CD8-positive, alpha-beta memory T cell (primary cell): ENCODE results near the gene CTNNA3. TPM values are rescaled to one million over a fixed set of nuclear protein-coding genes. Genes with fewer than 3 reads are reported as not detected.

ENCODE experiments used
- CTCF ChIA-PET: fragments of 350-600 bp; sonication (Branson Sonifier 250); formaldehyde crosslinking; loops from one replicate; lab custom pipeline; 2021; ENCODE audit warnings: antibody characterized with exemption; lab: Charles Lee
- POLR2A ChIA-PET: fragments of 350-600 bp; sonication (Branson Sonifier 250); formaldehyde crosslinking; loops from one replicate; lab custom pipeline; 2021; ENCODE audit warnings: antibody characterized with exemption; lab: Charles Lee
- DNase-seq, 5 donors: peaks; one replicate each; pipeline versions ENCODE4 v3.0.0 to v3.0.0-alpha.2; 2020 to 2022; ENCODE audit warnings: mixed read lengths in 1 of 5
- H3K27ac ChIP-seq: one replicate; pipeline ENCODE4 v1.7.0; 2013; ENCODE audit warnings: low read depth, mild to moderate bottlenecking, low read length, moderate library complexity
- H3K27me3 ChIP-seq: 2 replicates; pipeline ENCODE4 v1.7.0; 2013; ENCODE audit warnings: low read length, mild to moderate bottlenecking; ENCODE audit not compliant: insufficient read depth, poor library complexity, severe bottlenecking
- H3K36me3 ChIP-seq: 2 replicates; pipeline ENCODE4 v1.7.0; 2013; ENCODE audit warnings: mild to moderate bottlenecking, low read length, moderate library complexity; ENCODE audit not compliant: insufficient read depth
- H3K4me1 ChIP-seq: 2 replicates; pipeline ENCODE4 v1.7.0; 2013; ENCODE audit warnings: mild to moderate bottlenecking, low read length, moderate library complexity; ENCODE audit not compliant: insufficient read depth
- H3K4me3 ChIP-seq: 2 replicates; pipeline ENCODE4 v1.7.0; 2013; ENCODE audit warnings: mild to moderate bottlenecking, low read length
- H3K9me3 ChIP-seq: 2 replicates; pipeline ENCODE4 v1.7.0; 2013; ENCODE audit warnings: mild to moderate bottlenecking, low read length
- H3K27ac Mint-ChIP-seq, 8 donors: one replicate each; pipeline ENCODE4 v1.8.0; 2020 to 2021; ENCODE audit warnings: mixed read lengths in 8 of 8, mild to moderate bottlenecking in 6 of 8, inconsistent platforms in 3 of 8, moderate library complexity in 3 of 8
- H3K27me3 Mint-ChIP-seq, 2 donors: one replicate each; pipeline ENCODE4 v1.8.0; 2020 to 2021; ENCODE audit warnings: mixed read lengths in 2 of 2, mild to moderate bottlenecking in 1 of 2, moderate library complexity in 1 of 2
- H3K36me3 Mint-ChIP-seq, 3 donors: one replicate each; pipeline ENCODE4 v1.8.0; 2020 to 2021; ENCODE audit warnings: mixed read lengths in 3 of 3, inconsistent platforms in 1 of 3, mild to moderate bottlenecking in 1 of 3
- H3K4me1 Mint-ChIP-seq, 3 donors: one replicate each; pipeline ENCODE4 v1.8.0; 2020 to 2021; ENCODE audit warnings: mixed read lengths in 3 of 3, inconsistent platforms in 1 of 3, mild to moderate bottlenecking in 1 of 3
- H3K4me3 Mint-ChIP-seq, 7 donors: one replicate each; pipeline ENCODE4 v1.8.0; 2020 to 2021; ENCODE audit warnings: mixed read lengths in 7 of 7, mild to moderate bottlenecking in 6 of 7, moderate library complexity in 4 of 7, inconsistent platforms in 2 of 7
- H3K9me3 Mint-ChIP-seq, 5 donors: one replicate each; pipeline ENCODE4 v1.8.0; 2020 to 2022; ENCODE audit warnings: mixed read lengths in 5 of 5, mild to moderate bottlenecking in 3 of 5, moderate library complexity in 2 of 5, inconsistent platforms in 1 of 5
- polyA plus RNA-seq: library from polyadenylated mRNA; unstranded; fragments of 300-500 nt; fragmentation: Illumina TruSeq; gene quantifications from one replicate; pipeline ENCODE4 v1.2.3, GENCODE V29; 2021
- total RNA-seq, 2 experiments: library from RNA; stranded (reverse); gene quantifications; one replicate each; pipeline ENCODE4 v1.2.3, GENCODE V29; 2021

Gene CTNNA3
- total and polyA plus RNA-seq, 3 experiments from 2014 or later = 0.92 TPM; not detected in 2

DNA sequence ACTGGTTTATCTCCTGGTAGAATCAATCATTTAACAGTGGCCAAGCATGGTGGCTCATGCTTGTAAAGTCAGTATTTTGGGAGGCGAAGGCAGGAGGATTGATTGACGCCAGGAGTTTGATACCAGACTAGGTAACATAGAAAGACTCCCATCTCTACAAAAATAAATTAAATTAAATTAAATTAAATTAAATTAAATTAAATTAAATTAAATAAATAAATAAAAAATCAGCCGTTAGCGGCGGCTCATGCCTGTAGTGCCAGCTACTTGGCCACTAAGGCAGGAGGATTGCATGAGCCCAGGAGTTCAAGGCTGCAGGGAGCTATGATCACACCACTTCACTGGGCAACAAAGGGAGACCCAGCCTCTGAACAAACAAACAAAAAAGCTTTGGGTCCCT is 427.8 kb downstream of the CTNNA3 start:
- H3K36me3 ChIP-seq = no peaks in the 10 kb centered on the region
- Mint-ChIP-seq H3K27ac (no peak overlapping the region), H3K9me3 (peaks cover 0 to 2% (median 0%) of the 10 kb centered on the region in 5 donors), H3K4me3 (no peak overlapping the region), H3K27me3 (no peaks in the 10 kb centered on the region), H3K4me1 (no peaks in the 10 kb centered on the region), H3K36me3 (no peaks in the 10 kb centered on the region)
- POLR2A ChIA-PET = no interaction called here
- no peaks in the 10 kb centered on the region for H3K27me3 ChIP-seq
- no peak for DNase-seq
- no peak overlapping the region for H3K27ac ChIP-seq
- CTCF ChIA-PET = no interaction called here
- no peak overlapping the region for H3K4me3 ChIP-seq
- no peaks in the 10 kb centered on the region for H3K9me3 ChIP-seq
- H3K4me1 ChIP-seq = no peaks in the 10 kb centered on the region

DNA sequence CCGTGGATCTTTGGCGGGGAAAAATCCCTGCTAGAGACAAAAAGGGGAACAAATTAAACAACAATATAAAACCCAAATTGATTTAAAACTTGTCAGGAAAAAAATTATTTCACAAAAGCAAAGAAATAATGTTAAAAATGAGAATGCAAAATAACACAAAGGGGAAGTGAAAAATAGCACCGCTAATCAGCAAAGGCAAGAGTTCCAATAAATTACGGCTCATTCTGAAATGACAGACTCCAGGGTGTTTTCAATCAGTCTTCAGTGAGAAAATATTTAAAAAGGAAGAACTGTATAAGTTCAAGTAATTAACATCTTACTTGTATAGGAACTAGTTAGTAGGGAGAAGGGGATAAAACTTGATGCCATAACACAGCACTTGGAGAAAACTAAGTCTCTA is 433.3 kb downstream of the CTNNA3 start:
- H3K4me3 Mint-ChIP-seq = no peak overlapping the region
- peaks cover 0 to 4% (median 2%) of the 10 kb centered on the region in 5 donors for H3K9me3 Mint-ChIP-seq
- ChIA-PET POLR2A (no interaction called here), CTCF (no interaction called here)
- H3K9me3 ChIP-seq = no peaks in the 10 kb centered on the region
- H3K27ac Mint-ChIP-seq = no peak overlapping the region
- H3K27ac ChIP-seq = no peak overlapping the region
- no peaks in the 10 kb centered on the region for H3K27me3 Mint-ChIP-seq
- H3K36me3 ChIP-seq = no peaks in the 10 kb centered on the region
- DNase-seq = no peak
- H3K4me1 ChIP-seq = no peaks in the 10 kb centered on the region
- H3K36me3 Mint-ChIP-seq = no peaks in the 10 kb centered on the region
- H3K4me1 Mint-ChIP-seq = no peaks in the 10 kb centered on the region
- H3K4me3 ChIP-seq = no peak overlapping the region
- H3K27me3 ChIP-seq = no peaks in the 10 kb centered on the region

DNA sequence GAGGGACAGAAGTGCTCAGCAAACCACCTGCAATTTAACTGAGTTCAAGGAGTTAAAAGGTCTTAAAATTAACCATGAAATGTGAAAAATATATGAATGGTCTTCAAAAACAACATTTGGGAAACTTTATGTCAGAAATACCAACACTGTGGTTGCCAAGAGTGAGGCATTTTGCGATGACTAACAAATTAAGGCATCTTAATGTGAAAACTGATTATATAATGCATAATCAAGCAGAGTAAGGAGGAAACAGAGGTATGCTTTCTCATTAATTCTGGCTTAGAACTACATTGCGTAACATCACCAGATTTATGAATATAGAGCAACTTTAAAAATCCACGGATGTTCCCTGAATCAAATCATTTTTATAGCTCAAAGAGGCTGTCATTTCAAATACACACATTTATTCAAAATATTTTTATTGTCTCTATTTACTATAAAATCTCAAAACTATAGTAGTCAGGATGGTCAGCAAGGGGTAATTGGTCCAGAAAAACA is 434.6 kb downstream of the CTNNA3 start:
- Mint-ChIP-seq H3K27me3 (no peaks in the 10 kb centered on the region), H3K4me3 (no peak overlapping the region), H3K27ac (no peak overlapping the region)

DNA sequence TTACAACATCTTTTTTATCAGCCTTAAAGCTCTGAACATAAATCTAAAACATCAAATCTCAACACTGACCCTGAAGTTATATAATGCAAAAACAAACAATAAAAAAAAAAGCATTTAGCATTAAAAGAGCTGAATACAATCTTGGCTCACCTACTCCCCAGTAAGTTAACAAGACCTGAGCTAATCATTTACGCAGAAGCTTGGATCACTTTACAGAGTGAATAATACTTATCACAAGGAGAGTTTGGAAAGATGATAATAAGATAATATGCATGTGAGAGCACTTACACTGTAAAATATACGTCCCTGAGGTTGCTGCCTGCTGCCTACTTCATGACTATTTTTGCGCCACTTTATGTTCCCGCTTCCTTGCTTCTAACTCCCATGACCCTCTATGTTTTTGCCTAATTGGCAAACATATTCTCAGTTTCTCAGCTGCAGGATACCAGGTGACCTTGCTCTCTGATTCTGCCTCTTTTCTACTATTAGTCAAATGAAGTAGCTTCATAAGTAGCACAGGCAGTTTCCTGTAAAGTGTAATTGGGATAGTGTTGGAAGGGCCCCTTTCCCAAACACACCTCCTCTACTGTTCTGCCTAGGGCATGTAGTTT is 436.6 kb downstream of the CTNNA3 start:
- H3K4me3 ChIP-seq = no peak overlapping the region
- peaks cover 0 to 4% (median under 1%) of the 10 kb centered on the region in 5 donors for H3K9me3 Mint-ChIP-seq
- no peaks in the 10 kb centered on the region for H3K36me3 ChIP-seq
- POLR2A ChIA-PET = no interaction called here
- H3K27ac Mint-ChIP-seq = no peak overlapping the region
- H3K9me3 ChIP-seq = no peaks in the 10 kb centered on the region
- no peak for DNase-seq
- no peaks in the 10 kb centered on the region for H3K4me1 ChIP-seq
- no peaks in the 10 kb centered on the region for H3K36me3 Mint-ChIP-seq
- no peaks in the 10 kb centered on the region for H3K27me3 ChIP-seq
- H3K4me1 Mint-ChIP-seq = no peaks in the 10 kb centered on the region
- no peak overlapping the region for H3K27ac ChIP-seq
- no peak overlapping the region for H3K4me3 Mint-ChIP-seq
- H3K27me3 Mint-ChIP-seq = no peaks in the 10 kb centered on the region
- CTCF ChIA-PET = no interaction called here

More for the DNA sequence above, 434.6 kb downstream of the CTNNA3 start:
- H3K27ac ChIP-seq = no peak overlapping the region
- H3K4me1 ChIP-seq = no peaks in the 10 kb centered on the region
- H3K36me3 Mint-ChIP-seq = no peaks in the 10 kb centered on the region
- no peak overlapping the region for H3K4me3 ChIP-seq
- no peak for DNase-seq
- H3K4me1 Mint-ChIP-seq = no peaks in the 10 kb centered on the region
- CTCF ChIA-PET = no interaction called here
- POLR2A ChIA-PET = no interaction called here
- H3K9me3 Mint-ChIP-seq = peaks cover 0 to 4% (median 2%) of the 10 kb centered on the region in 5 donors
- H3K9me3 ChIP-seq = no peaks in the 10 kb centered on the region
- no peaks in the 10 kb centered on the region for H3K36me3 ChIP-seq
- no peaks in the 10 kb centered on the region for H3K27me3 ChIP-seq

DNA sequence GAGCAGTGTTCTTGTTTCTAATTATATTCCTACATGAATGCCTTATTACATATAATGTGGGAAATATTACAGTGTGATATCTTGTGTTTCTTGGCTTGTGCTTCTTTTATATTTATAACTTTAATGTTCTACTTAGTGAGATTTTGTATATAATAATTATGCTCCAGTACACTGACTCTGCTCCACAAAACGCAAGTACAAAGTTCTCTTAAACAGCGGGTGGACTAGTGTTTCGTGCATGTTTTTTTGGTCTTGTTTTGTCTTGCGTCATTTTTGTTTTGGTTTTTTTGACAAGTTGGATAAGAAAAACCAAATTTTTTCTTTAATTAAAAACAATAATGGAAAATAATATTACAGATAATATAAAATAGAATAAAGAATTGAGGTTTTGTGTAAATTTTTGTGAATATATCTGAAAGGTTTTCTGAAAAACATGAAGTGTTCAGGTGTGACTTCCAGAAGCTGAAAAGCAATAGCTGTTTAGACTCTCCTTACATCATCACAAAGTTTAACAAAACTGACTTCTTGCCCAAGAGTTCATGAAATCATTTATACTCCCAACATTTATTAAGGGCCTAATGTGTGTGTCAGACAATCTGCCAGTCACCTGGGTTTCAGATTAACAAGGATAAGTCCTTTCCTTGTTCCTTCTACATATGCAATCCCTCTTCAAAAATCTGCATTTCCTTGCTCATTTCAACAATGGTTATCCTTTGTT is 438.4 kb downstream of the CTNNA3 start:
- Histone ChIP-seq H3K4me1 (no peaks in the 10 kb centered on the region), H3K4me3 (no peak overlapping the region)

DNA sequence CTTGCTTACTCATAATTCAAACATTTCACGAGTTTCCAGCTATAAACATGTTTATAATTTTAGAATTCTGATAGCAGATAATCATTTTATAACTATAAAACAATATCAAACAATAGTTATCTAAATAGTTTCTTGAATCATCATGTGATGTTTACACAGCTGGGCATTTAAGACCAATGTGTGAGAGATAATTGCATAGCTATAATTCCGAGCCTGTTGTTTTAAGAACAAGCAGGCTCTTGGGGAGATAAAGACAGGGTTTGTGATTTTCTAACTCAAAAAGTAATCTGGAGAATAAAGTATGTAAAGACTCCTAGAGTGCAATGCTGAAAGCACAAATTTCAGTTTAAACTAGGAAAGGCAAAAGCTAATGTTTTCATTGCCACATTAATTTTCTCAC is 439.0 kb downstream of the CTNNA3 start:
- ChIA-PET CTCF (no interaction called here), POLR2A (no interaction called here)
- Histone ChIP-seq H3K9me3 (no peaks in the 10 kb centered on the region), H3K4me1 (no peaks in the 10 kb centered on the region), H3K27ac (no peak overlapping the region), H3K27me3 (no peaks in the 10 kb centered on the region), H3K4me3 (no peak overlapping the region), H3K36me3 (no peaks in the 10 kb centered on the region)
- no peaks in the 10 kb centered on the region for H3K27me3 Mint-ChIP-seq
- peaks cover 0 to 6% (median 0%) of the 10 kb centered on the region in 5 donors for H3K9me3 Mint-ChIP-seq
- H3K27ac Mint-ChIP-seq = no peak overlapping the region
- no peak overlapping the region for H3K4me3 Mint-ChIP-seq
- DNase-seq = no peak
- H3K4me1 Mint-ChIP-seq = no peaks in the 10 kb centered on the region
- H3K36me3 Mint-ChIP-seq = no peaks in the 10 kb centered on the region

More for the DNA sequence above, 438.4 kb downstream of the CTNNA3 start:
- H3K27me3 ChIP-seq = no peaks in the 10 kb centered on the region
- no peak for DNase-seq
- Mint-ChIP-seq H3K36me3 (no peaks in the 10 kb centered on the region), H3K4me3 (no peak overlapping the region), H3K27me3 (no peaks in the 10 kb centered on the region), H3K27ac (no peak overlapping the region), H3K4me1 (no peaks in the 10 kb centered on the region), H3K9me3 (peaks cover 0 to 6% (median 1%) of the 10 kb centered on the region in 5 donors)
- ChIA-PET POLR2A (no interaction called here), CTCF (no interaction called here)
- no peak overlapping the region for H3K27ac ChIP-seq
- no peaks in the 10 kb centered on the region for H3K9me3 ChIP-seq
- no peaks in the 10 kb centered on the region for H3K36me3 ChIP-seq

DNA sequence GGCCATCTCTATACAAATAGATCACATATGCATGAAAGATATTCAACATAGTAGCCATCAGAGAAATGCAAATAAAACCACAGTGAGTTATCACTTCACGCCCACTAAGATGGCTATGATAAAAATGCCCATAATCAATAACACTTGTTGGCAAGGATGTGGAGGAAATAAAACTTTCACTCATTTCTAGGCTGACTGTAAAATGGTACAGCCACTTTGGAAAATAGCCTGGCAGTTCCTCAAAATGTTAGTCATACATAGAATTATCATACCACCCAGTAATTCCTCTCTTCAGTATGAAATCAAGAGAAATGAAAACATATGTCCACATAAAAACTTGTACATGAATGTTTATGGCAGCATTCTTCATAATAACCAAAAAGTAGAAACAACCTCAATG is 445.3 kb downstream of the CTNNA3 start:
- Histone ChIP-seq H3K9me3 (no peaks in the 10 kb centered on the region), H3K36me3 (no peaks in the 10 kb centered on the region), H3K27ac (no peak overlapping the region), H3K4me3 (no peak overlapping the region), H3K27me3 (no peaks in the 10 kb centered on the region), H3K4me1 (no peaks in the 10 kb centered on the region)
- Mint-ChIP-seq H3K9me3 (peaks cover 0 to 6% (median 0%) of the 10 kb centered on the region in 5 donors), H3K27ac (no peak overlapping the region), H3K36me3 (no peaks in the 10 kb centered on the region), H3K27me3 (no peaks in the 10 kb centered on the region), H3K4me1 (no peaks in the 10 kb centered on the region), H3K4me3 (no peak overlapping the region)
- DNase-seq = no peak
- ChIA-PET CTCF (no interaction called here), POLR2A (no interaction called here)

DNA sequence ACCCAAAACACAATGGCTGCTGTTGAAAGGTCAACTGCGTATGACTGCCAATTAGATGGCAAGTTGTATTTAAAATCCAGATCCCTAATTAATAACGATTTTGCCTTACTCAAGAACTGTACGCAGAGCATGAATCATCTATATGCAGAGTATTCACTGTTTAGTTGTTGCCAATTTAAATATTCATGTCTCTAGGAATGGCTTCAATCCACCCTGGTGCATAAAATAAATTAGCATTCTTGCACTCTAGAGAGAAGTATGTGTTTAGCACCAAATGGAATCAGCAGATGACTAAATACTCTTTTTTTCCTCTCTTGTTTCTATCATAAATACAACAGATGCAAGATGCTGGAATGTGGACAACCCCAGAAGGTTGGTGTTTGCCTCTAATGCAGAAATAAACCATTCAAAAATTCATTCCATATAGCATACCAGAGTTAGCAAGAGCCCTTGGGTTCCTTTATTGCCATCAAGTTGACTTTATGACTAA is 449.9 kb downstream of the CTNNA3 start:
- no peak for DNase-seq
- ChIA-PET CTCF (no interaction called here), POLR2A (no interaction called here)
- H3K36me3 Mint-ChIP-seq = no peaks in the 10 kb centered on the region
- H3K27me3 Mint-ChIP-seq = no peaks in the 10 kb centered on the region
- Histone ChIP-seq H3K4me1 (no peaks in the 10 kb centered on the region), H3K27me3 (no peaks in the 10 kb centered on the region), H3K36me3 (no peaks in the 10 kb centered on the region), H3K9me3 (no peaks in the 10 kb centered on the region), H3K27ac (no peak overlapping the region), H3K4me3 (no peak overlapping the region)
- no peak overlapping the region for H3K27ac Mint-ChIP-seq
- H3K4me3 Mint-ChIP-seq = no peak overlapping the region
- no peaks in the 10 kb centered on the region for H3K4me1 Mint-ChIP-seq
- H3K9me3 Mint-ChIP-seq = peaks cover 0 to 5% (median 0%) of the 10 kb centered on the region in 5 donors
